Activated CD8-positive, alpha-beta memory T cell treated with anti-CD3 and anti-CD28 coated beads, Interleukin-2, amount 50 U/mL, for 4 hours (primary cell): ENCODE data around the gene TNFSF4.
"Not testable (repeated sequence)": the region's sequence is repeated elsewhere in the genome, so short reads cannot be mapped to it uniquely, and the experiment has no call there.

Experiments used
- DNase-seq: peaks from one replicate; pipeline ENCODE4 v3.0.0-alpha.2; 2020

The TNFSF4 gene, protein sequence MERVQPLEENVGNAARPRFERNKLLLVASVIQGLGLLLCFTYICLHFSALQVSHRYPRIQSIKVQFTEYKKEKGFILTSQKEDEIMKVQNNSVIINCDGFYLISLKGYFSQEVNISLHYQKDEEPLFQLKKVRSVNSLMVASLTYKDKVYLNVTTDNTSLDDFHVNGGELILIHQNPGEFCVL

GRCh38 chr1:173206816-173207568, at the start of gene TNFSF4:
TSS of gene TNFSF4 (minus strand) at chr1:173207331. CDS start at chr1:173207176, 155 bp downstream.
- no peak for DNase-seq

DNA sequence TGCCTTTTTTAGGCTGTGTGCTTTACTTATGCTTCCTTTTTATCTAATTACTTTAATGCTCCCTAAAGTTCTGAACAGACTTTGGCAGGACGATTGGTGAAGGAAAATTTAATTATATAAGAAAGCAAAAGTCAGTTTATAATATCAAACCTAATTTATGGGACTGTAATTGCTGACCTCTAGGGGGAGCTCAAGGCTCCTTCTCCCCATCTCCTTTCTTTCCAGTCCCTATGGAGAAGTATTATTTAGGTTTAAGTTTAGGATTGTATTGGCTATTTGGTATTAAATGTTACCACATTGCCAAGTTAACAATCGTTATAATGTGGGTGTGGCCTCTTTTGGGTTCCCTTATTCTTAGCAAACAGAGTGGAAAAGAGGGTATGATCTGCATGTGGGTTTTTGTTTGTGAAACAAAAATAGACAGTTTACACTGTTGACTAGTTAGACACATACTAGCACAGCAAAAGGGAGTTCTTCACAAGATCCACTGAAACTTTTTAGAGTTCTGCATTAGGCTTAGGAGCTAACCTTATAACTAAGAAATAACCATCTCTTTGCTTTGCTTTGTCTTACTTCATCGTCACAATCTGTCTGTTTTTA, 48.2 kb upstream of the TNFSF4 start:
- no peak for DNase-seq

DNA sequence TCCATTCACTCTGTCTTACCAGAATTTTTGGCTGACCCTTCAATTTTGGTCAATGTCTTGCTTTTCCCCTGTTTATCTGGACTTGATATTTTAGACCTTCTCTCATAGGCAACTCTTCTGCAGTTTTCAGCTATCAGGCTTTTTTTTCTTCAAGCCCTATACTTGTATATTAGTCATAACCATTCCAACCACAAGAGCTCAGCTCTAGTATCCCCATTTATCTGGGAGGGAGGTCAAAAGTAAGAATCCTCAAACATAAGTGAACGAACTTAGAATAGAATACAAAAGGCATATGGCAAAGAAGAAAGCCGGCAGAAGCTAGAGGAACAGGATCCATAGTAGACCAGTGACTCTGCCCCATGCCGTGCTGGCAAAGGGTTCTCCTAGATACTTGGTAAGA, 45.9 kb upstream of the TNFSF4 start:
- no peak for DNase-seq

GRCh38 chr1:173249349-173249748, 42.2 kb upstream of the TNFSF4 start:
- no peak for DNase-seq

DNA sequence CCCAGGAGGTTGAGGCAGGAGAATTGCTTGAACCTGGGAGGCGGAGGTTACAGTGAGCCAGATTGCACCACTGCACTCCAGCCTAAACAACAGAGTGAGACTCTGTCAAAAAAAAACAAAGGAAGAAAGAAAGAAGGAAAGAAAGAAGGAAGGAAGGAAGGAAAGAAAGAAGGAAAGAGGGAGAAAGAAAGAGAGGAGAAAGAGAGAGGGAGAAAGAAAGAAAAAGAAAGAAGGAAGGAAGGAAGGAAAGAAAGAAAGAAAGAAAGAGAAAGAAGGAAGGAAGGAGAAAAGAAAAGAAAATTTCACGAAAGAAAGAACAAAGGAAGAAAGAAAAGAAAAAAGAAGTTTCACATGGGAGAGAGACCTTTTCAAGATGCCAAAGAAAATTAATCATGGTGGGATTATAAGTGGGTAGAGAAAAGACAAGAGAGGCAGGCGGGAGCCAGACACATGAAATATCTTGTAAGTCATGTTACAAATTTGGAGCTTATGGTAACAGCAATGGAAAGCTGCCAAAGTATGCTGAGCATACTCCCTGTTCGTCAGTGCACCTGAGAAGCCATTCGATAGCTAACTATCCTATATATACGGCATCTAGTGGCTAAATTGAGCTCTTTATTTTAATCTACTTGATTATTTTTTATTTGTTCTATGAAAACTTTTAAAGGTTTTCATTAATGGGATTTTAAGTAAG, 41.3 kb upstream of the TNFSF4 start:
- DNase-seq, result no peak

DNA sequence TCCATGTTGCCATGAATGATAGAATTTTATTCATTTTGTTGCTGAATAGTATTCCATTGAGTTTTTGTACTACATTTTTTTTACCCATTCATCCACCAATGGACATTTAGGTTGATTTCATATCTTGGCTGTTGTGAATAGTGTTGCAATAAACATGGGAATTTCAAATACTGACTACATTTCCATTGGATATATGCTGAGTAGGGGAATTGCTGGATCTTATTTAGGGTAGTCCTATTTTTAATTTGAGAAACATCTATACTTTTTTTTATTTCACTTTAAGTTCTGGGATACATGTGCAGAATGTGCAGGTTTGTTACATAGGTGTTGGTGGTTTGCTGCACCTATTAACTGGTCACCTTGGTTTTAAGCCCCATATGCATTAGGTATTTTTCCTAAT, 38.8 kb upstream of the TNFSF4 start:
- no peak for DNase-seq

GRCh38 chr1:173243300-173243699, 36.2 kb upstream of the TNFSF4 start:
- no peak for DNase-seq

- DNase-seq, result no peak
Observed at GRCh38 chr1:173241528-173242347, 34.6 kb upstream of the TNFSF4 start.

- DNase-seq, result no peak
Observed at GRCh38 chr1:173240609-173241008, 33.5 kb upstream of the TNFSF4 start.

DNA sequence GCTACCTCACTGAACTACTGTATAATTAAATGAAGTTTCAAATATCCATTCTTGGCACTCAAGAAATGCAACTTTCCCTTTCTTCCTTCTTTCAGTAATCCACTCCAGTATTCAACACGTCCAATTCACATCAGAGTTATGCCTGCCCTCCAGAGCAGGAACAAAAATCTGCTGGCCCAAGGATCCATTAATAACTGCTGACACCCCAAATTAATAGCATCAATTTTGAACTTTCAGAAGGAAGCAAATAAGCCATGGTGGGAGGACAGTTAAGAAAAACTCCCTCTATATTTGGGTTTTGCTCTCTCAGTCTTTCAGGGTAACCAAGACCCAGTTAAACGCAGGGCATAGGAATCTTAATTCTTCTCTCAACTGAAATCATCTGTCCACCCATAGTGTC, 31.9 kb upstream of the TNFSF4 start:
- DNase-seq, result no peak

DNA sequence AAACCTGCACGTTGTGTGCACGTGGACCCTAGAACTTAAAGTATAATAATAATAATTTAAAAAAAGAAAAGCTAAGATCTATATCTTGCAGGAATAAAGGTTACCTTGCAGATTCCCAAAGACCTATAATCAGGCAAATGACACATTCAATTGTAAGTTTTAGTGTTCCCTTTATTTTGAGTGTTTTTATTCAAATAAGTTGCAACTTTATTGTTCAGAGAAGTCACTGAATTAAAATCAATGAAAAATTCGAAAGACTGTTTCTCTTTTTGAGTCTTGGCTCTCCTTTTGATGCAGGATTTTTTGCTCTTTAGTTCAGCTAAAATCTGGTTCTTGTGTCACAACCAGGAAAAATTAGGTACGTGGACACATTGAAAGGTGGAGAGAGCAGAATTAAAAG, 27.8 kb upstream of the TNFSF4 start:
- DNase-seq, result no peak

DNA sequence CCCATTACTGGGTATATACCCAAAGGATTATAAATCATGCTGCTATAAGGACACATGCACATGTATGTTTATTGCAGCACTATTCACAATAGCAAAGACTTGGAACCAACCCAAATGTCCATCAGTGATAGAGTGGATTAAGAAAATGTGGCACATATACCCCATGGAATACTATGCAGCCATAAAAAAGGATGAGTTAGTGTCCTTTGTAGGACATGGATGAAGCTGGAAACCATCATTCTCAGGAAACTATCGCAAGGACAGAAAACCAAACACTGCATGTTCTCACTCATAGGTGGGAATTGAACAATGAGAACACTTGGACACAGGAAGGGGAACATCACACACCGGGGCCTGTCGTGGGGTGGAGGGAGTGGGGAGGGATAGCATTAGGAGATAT, 27.3 kb upstream of the TNFSF4 start:
- DNase-seq, result not testable (repeated sequence)

- not testable (repeated sequence) for DNase-seq
Observed at GRCh38 chr1:173229031-173229430, 21.9 kb upstream of the TNFSF4 start.

- DNase-seq, result no peak
Observed at GRCh38 chr1:173224949-173225348, 17.8 kb upstream of the TNFSF4 start.

DNA sequence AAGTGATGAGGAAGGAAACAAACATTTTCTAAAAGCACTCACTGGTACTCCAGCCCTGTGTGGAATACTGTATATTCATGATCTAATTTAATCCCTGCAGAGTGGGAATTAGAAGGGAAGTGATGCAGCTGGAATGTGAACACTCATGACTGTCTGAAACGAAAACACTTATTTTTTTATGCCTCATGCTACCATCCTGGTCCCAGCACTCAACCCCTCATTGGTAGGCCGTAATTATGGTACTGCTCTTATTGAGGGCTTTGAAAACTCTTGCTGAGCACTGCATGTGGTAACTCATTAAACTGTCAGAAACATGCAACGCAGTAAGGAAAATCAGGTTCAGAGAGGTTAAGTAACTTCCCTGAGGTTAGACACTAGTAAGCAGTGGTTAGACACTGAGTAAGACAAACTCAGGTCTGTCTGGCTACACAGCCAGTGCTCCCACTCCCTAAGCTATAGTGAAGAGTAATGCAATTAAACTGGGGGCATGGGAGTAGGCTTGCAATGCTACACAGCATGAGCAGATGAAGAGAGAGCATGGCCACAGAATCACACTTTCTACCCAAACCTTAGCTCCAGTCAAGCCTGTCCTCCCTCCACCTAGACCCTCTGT, 17.3 kb upstream of the TNFSF4 start:
- DNase-seq, result no peak

- DNase-seq, result no peak
Observed at GRCh38 chr1:173223031-173223380, 15.9 kb upstream of the TNFSF4 start.

GRCh38 chr1:173222149-173223030, 15.3 kb upstream of the TNFSF4 start:
- no peak for DNase-seq

GRCh38 chr1:173220157-173220556, 13.0 kb upstream of the TNFSF4 start:
- no peak for DNase-seq

DNA sequence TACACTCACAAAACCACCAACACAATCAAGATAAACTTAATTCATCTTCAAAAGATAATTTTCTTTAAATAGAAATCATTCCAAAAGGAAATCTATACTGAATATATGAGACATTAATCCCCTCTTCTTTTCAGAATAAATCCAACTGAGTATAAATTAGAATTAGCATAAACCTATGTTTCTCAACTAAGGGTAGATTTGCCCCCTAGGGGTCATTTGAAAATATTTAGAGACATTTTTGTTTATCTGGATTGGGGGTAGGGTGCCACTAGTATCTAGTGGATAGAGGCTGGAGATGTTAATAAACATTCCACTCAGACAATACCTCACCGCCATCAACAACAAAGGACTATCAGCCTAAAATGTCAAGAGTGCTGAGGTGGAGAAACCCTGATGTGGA, 6.5 kb upstream of the TNFSF4 start:
- DNase-seq, result no peak

- no peak for DNase-seq
Observed at GRCh38 chr1:173212952-173213491, 5.9 kb upstream of the TNFSF4 start.

DNA sequence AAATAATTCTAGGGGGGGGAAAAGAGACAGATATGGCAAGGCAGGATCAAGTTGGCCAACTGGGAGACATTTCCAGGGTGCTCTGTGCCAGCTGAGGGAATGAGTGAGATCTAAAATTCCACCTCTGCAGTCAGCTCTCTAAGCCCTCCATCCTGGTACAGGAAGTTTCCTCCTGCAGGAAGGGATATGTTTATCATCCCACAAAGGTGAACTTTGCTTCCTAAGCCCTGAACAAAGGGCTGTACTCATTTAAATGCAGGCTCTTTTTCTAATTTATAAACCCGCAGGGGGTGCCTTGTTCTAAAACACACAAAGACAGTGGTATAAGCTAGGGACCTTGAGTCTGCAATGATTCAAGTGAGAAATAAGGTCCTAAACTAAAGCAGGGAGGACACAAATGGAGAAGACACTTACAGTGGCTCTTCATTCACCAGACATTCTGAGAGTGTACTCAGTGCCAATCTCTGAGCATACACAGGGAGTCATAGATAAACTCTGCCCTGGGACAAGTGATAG, 3.6 kb upstream of the TNFSF4 start:
- DNase-seq, result no peak
